HEK293 (cell line): ENCODE measurements around the gene MS4A10.

Experiments
- CTCF ChIA-PET: fragments of 350-600 bp; formaldehyde crosslinking; extraction: SDS; loops from one replicate; lab custom pipeline; 2021; ENCODE audit warnings: antibody characterized with exemption; lab: Yijun Ruan, JAX
- POLR2A ChIA-PET: fragments of 300-600 bp; formaldehyde crosslinking; extraction: SDS; loops from one replicate; lab custom pipeline; 2020; ENCODE audit warnings: antibody characterized with exemption, inconsistent platforms; lab: Yijun Ruan, JAX
- H3K27ac ChIP-seq: fragments of 200-500 bp; sonication (Bioruptor generic); 2 replicates; pipeline ENCODE4 v1.5.1; 2014; ENCODE audit warnings: low read depth, low read length, control low read depth, inconsistent platforms; ENCODE audit errors: extremely low read depth
- H3K36me3 ChIP-seq, 2 experiments: fragments of 200-500 bp in 1 of 2; sonication (Bioruptor generic) in 1 of 2; 1 replicate in 1 of 2; 2 replicates in 1 of 2; pipeline ENCODE4 v1.5.1; 2014 to 2017; ENCODE audit warnings: inconsistent platforms in 2 of 2, low read length in 2 of 2; ENCODE audit not compliant: control insufficient read depth in 2 of 2, insufficient read depth in 1 of 2
- H3K4me1 ChIP-seq: fragments of 200-500 bp; sonication (Bioruptor generic); 2 replicates; pipeline ENCODE4 v1.5.1; 2014; ENCODE audit warnings: mild to moderate bottlenecking, low read length, inconsistent platforms; ENCODE audit not compliant: control insufficient read depth, insufficient read depth
- H3K4me3 ChIP-seq: 2 replicates; pipeline ENCODE4 v1.5.1; 2011; ENCODE audit warnings: low read depth, mild to moderate bottlenecking, control low read depth, low read length, moderate library complexity
- H3K9me3 ChIP-seq: fragments of 200-500 bp; sonication (Bioruptor generic); 2 replicates; pipeline ENCODE4 v1.5.1; 2014; ENCODE audit warnings: low read depth, low read length, inconsistent platforms; ENCODE audit not compliant: control insufficient read depth, insufficient read depth
- AEBP2 ChIP-seq: fragments of 450-650 bp; formaldehyde crosslinking; IDR thresholded peaks from 2 replicates; pipeline ENCODE4 v1.5.1; 2016; ENCODE audit warnings: missing biosample characterization, missing genetic modification characterization, borderline replicate concordance
- GLI4 ChIP-seq: fragments of 450-650 bp; formaldehyde crosslinking; IDR thresholded peaks from 2 replicates; pipeline ENCODE4 v1.5.1; 2016; ENCODE audit warnings: missing biosample characterization, missing genetic modification characterization
- HOXD13 ChIP-seq: sonication (generic); formaldehyde crosslinking; IDR thresholded peaks from 2 replicates; pipeline ENCODE4 v1.8.0; 2022; ENCODE audit warnings: missing genetic modification reagents, borderline replicate concordance
- KLF1 ChIP-seq: fragments of 450-650 bp; formaldehyde crosslinking; IDR thresholded peaks from 2 replicates; pipeline ENCODE4 v1.5.1; 2016; ENCODE audit warnings: missing biosample characterization, missing genetic modification characterization
- MEIS1 ChIP-seq: sonication (generic); formaldehyde crosslinking; IDR thresholded peaks from 2 replicates; pipeline ENCODE4 v1.8.1; 2022; ENCODE audit warnings: missing genetic modification reagents, mild to moderate bottlenecking, borderline replicate concordance
- MYNN ChIP-seq: fragments of 450-650 bp; formaldehyde crosslinking; IDR thresholded peaks from 2 replicates; pipeline ENCODE4 v1.5.1; 2016; ENCODE audit warnings: missing biosample characterization, missing genetic modification characterization, borderline replicate concordance
- MZF1 ChIP-seq: fragments of 450-650 bp; formaldehyde crosslinking; IDR thresholded peaks from 2 replicates; pipeline ENCODE4 v1.5.1; 2017; ENCODE audit warnings: missing biosample characterization, missing genetic modification characterization, borderline replicate concordance
- SP2 ChIP-seq: fragments of 450-650 bp; formaldehyde crosslinking; IDR thresholded peaks from 2 replicates; pipeline ENCODE4 v1.5.1; 2016; ENCODE audit warnings: missing biosample characterization, missing genetic modification characterization
- ZBTB11 ChIP-seq: fragments of 450-650 bp; formaldehyde crosslinking; conservative IDR thresholded peaks from 2 replicates; pipeline ENCODE4 v1.5.1; 2016; ENCODE audit warnings: low read depth, missing biosample characterization, missing genetic modification characterization
- ZNF221 ChIP-seq: fragments of 450-650 bp; formaldehyde crosslinking; IDR thresholded peaks from 2 replicates; pipeline ENCODE4 v1.5.1; 2017; ENCODE audit warnings: missing biosample characterization, missing genetic modification characterization, borderline replicate concordance
- ZNF311 ChIP-seq: fragments of 450-650 bp; formaldehyde crosslinking; IDR thresholded peaks from 2 replicates; pipeline ENCODE4 v1.5.1; 2017; ENCODE audit warnings: missing biosample characterization, missing genetic modification characterization, borderline replicate concordance
- ZNF362 ChIP-seq: fragments of 450-650 bp; formaldehyde crosslinking; IDR thresholded peaks from 2 replicates; pipeline ENCODE4 v1.5.1; 2016; ENCODE audit warnings: missing biosample characterization, missing genetic modification characterization
- ZNF391 ChIP-seq: fragments of 450-650 bp; formaldehyde crosslinking; IDR thresholded peaks from 2 replicates; pipeline ENCODE4 v1.5.1; 2016; ENCODE audit warnings: low read depth, missing biosample characterization, missing genetic modification characterization, borderline replicate concordance
- ZNF513 ChIP-seq: fragments of 450-650 bp; IDR thresholded peaks from 2 replicates; pipeline ENCODE4 v1.5.1; 2018; ENCODE audit warnings: missing biosample characterization, missing genetic modification characterization
- ZNF555 ChIP-seq: fragments of 450-650 bp; formaldehyde crosslinking; conservative IDR thresholded peaks from 2 replicates; pipeline ENCODE4 v1.5.1; 2017; ENCODE audit warnings: missing biosample characterization, mild to moderate bottlenecking, missing genetic modification characterization, inconsistent platforms
- ZNF707 ChIP-seq: fragments of 450-650 bp; formaldehyde crosslinking; IDR thresholded peaks from 2 replicates; pipeline ENCODE4 v1.5.1; 2016; ENCODE audit warnings: missing biosample characterization, missing genetic modification characterization
- ZNF776 ChIP-seq: fragments of 450-650 bp; formaldehyde crosslinking; IDR thresholded peaks from 2 replicates; pipeline ENCODE4 v1.5.0; 2017; ENCODE audit warnings: missing biosample characterization, missing genetic modification characterization, borderline replicate concordance
- ZSCAN23 ChIP-seq: fragments of 450-650 bp; formaldehyde crosslinking; IDR thresholded peaks from 2 replicates; pipeline ENCODE4 v1.5.1; 2016; ENCODE audit warnings: missing biosample characterization, missing genetic modification characterization
- TF ChIP-seq, protein P1 (sequence below): fragments of 450-650 bp; formaldehyde crosslinking; IDR thresholded peaks from 2 replicates; pipeline ENCODE4 v1.5.1; 2016; ENCODE audit warnings: missing biosample characterization, missing genetic modification characterization

MS4A10 gene

GRCh38 chr11:60825790-60826189 is 40.7 kb downstream of the MS4A10 start:
- Histone ChIP-seq H3K36me3 (no peaks in the 10 kb centered on the region), H3K4me1 (no peaks in the 10 kb centered on the region), H3K27ac (no peak overlapping the region), H3K9me3 (no peaks in the 10 kb centered on the region), H3K4me3 (no peak overlapping the region)
- POLR2A ChIA-PET, result no interaction called here
- TF ChIP-seq ZBTB11 (tag by site-specific recombination), result no peak
- TF ChIP-seq HOXD13 (CRISPR knock-in tag), result no peak
- no peak for TF ChIP-seq KLF1
- TF ChIP-seq, protein P1, sequence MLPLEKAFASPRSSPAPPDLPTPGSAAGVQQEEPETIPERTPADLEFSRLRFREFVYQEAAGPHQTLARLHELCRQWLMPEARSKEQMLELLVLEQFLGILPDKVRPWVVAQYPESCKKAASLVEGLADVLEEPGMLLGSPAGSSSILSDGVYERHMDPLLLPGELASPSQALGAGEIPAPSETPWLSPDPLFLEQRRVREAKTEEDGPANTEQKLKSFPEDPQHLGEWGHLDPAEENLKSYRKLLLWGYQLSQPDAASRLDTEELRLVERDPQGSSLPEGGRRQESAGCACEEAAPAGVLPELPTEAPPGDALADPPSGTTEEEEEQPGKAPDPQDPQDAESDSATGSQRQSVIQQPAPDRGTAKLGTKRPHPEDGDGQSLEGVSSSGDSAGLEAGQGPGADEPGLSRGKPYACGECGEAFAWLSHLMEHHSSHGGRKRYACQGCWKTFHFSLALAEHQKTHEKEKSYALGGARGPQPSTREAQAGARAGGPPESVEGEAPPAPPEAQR, result no peak
- TF ChIP-seq GLI4 (tag by site-specific recombination), result no peak
- no peak for TF ChIP-seq ZNF776 (tag by site-specific recombination)
- TF ChIP-seq ZNF311, result no peak
- no peak for TF ChIP-seq ZNF362 (tag by site-specific recombination)
- TF ChIP-seq MYNN, result no peak
- no peak for TF ChIP-seq ZNF221 (tag by site-specific recombination)
- TF ChIP-seq SP2, result no peak
- no peak for TF ChIP-seq ZNF555 (tag by site-specific recombination)
- no peak for TF ChIP-seq MEIS1 (CRISPR knock-in tag)
- no peak for TF ChIP-seq ZNF707
- no peak for TF ChIP-seq MZF1 (tag by site-specific recombination)
- no peak for TF ChIP-seq AEBP2 (tag by site-specific recombination)
- no peak for TF ChIP-seq ZNF513 (tag by site-specific recombination)
- no peak for TF ChIP-seq ZNF391 (tag by site-specific recombination)
- no peak for TF ChIP-seq ZSCAN23 (tag by site-specific recombination)
- CTCF ChIA-PET, result interaction anchor here (1.2 kb wide), 1 partner anchor 168 kb away, joined by 3 read pairs; no protein-coding TSS in a partner anchor
